GM23338 (cell line): ENCODE data around the gene C1orf56. TPM values are rescaled to one million over a fixed set of nuclear protein-coding genes. Genes with fewer than 3 reads are reported as not detected.
A peak's percentile ranks its signal among the peaks of the same experiment; 100 is the strongest.

ENCODE experiments used
- ATAC-seq: fragments of 200-7000 bp; cut with Tn5 transposase; 3 replicates; pipeline ENCODE4 v1.9.1; 2020
- DNase-seq: peaks from one replicate; pipeline ENCODE4 v3.0.0-alpha.2; 2015; ENCODE audit warnings: low spot score
- H2AFZ ChIP-seq: fragments of 200-600 bp; sonication (generic); 2 replicates; pipeline ENCODE4 v1.8.0; 2016; ENCODE audit warnings: antibody characterized with exemption, mild to moderate bottlenecking, moderate library complexity
- H3F3A ChIP-seq: fragments of 200-600 bp; sonication (generic); replicated peaks from 2 replicates; pipeline ENCODE4 v1.8.0; 2017; ENCODE audit warnings: antibody characterized with exemption, mixed run types, low read depth
- H3K27ac ChIP-seq: fragments of 200-600 bp; sonication (generic); 2 replicates; pipeline ENCODE4 v1.6.1; 2016; ENCODE audit warnings: low read depth
- H3K27me3 ChIP-seq: fragments of 200-600 bp; sonication (generic); 2 replicates; pipeline ENCODE4 v1.8.0; 2016; ENCODE audit warnings: mild to moderate bottlenecking, mixed run types, moderate library complexity; ENCODE audit not compliant: insufficient read depth
- H3K36me3 ChIP-seq: fragments of 200-600 bp; sonication (generic); 2 replicates; pipeline ENCODE4 v1.8.0; 2016; ENCODE audit warnings: mild to moderate bottlenecking; ENCODE audit not compliant: insufficient read depth
- H3K4me1 ChIP-seq: fragments of 200-600 bp; sonication (generic); 2 replicates; pipeline ENCODE4 v1.8.0; 2016; ENCODE audit warnings: mild to moderate bottlenecking, moderate library complexity; ENCODE audit not compliant: insufficient read depth
- H3K4me2 ChIP-seq: fragments of 200-600 bp; sonication (generic); 2 replicates; pipeline ENCODE4 v1.7.1; 2017; ENCODE audit warnings: mixed run types
- H3K4me3 ChIP-seq: fragments of 200-600 bp; sonication (generic); 2 replicates; pipeline ENCODE4 v1.6.1; 2016; ENCODE audit warnings: mixed run types
- H3K79me2 ChIP-seq: fragments of 200-600 bp; sonication (generic); replicated peaks from 2 replicates; pipeline ENCODE4 v1.8.0; 2017; ENCODE audit warnings: mild to moderate bottlenecking; ENCODE audit not compliant: insufficient read depth
- H3K9me2 ChIP-seq: fragments of 200-600 bp; sonication (generic); 2 replicates; pipeline ENCODE4 v1.8.0; 2017; ENCODE audit not compliant: insufficient read depth
- H4K20me1 ChIP-seq: fragments of 200-600 bp; sonication (generic); replicated peaks from 2 replicates; pipeline ENCODE4 v1.8.0; 2017; ENCODE audit warnings: mild to moderate bottlenecking; ENCODE audit not compliant: insufficient read depth
- H3K27ac Mint-ChIP-seq: 2 replicates; pipeline ENCODE4 v1.8.0; 2020; ENCODE audit warnings: inconsistent platforms, mild to moderate bottlenecking, moderate library complexity, mixed read lengths
- H3K27me3 Mint-ChIP-seq: 3 replicates; pipeline ENCODE4 v1.8.0; 2022; ENCODE audit warnings: low read depth, mild to moderate bottlenecking, moderate library complexity, mixed read lengths, inconsistent platforms; ENCODE audit not compliant: insufficient read depth, poor library complexity
- H3K36me3 Mint-ChIP-seq: 3 replicates; pipeline ENCODE4 v1.8.0; 2021; ENCODE audit warnings: low read depth, mild to moderate bottlenecking, inconsistent platforms, moderate library complexity, mixed read lengths
- H3K4me1 Mint-ChIP-seq: 3 replicates; pipeline ENCODE4 v1.8.0; 2020; ENCODE audit warnings: mild to moderate bottlenecking, inconsistent platforms, mixed read lengths
- H3K4me3 Mint-ChIP-seq: 3 replicates; pipeline ENCODE4 v1.8.0; 2021; ENCODE audit warnings: moderate library complexity, mild to moderate bottlenecking, inconsistent platforms, mixed read lengths
- H3K9me3 Mint-ChIP-seq: 3 replicates; pipeline ENCODE4 v1.8.0; 2020; ENCODE audit warnings: moderate library complexity, mild to moderate bottlenecking, inconsistent platforms, mixed read lengths
- CREB1 ChIP-seq: fragments of 250-450 bp; sonication (Bioruptor Pico); IDR thresholded peaks from 2 replicates; pipeline ENCODE4 v1.5.0; 2020; ENCODE audit warnings: low read depth, mild to moderate bottlenecking, moderate library complexity
- ETS1 ChIP-seq: IDR thresholded peaks from 2 replicates; pipeline ENCODE4 v1.6.1; 2016; ENCODE audit warnings: antibody characterized with exemption
- EZH2 ChIP-seq: fragments of 200-600 bp; sonication (generic); IDR thresholded peaks from one replicate; pipeline ENCODE4 v1.8.0; 2017; ENCODE audit warnings: antibody characterized with exemption, mild to moderate bottlenecking, low read depth; ENCODE audit not compliant: unreplicated experiment
- EZH2phosphoT487 ChIP-seq: fragments of 200-600 bp; sonication (generic); IDR thresholded peaks from one replicate; pipeline ENCODE4 v1.8.1; 2018; ENCODE audit warnings: antibody characterized with exemption; ENCODE audit not compliant: unreplicated experiment
- JUNB ChIP-seq: IDR thresholded peaks from one replicate; pipeline ENCODE4 v1.6.1; 2016; ENCODE audit warnings: antibody characterized with exemption; ENCODE audit not compliant: unreplicated experiment
- NANOG ChIP-seq: IDR thresholded peaks from 2 replicates; pipeline ENCODE4 v1.6.1; 2016; ENCODE audit warnings: antibody characterized with exemption, borderline replicate concordance
- POLR2AphosphoS5 ChIP-seq: IDR thresholded peaks from 2 replicates; pipeline ENCODE4 v1.6.1; 2016; ENCODE audit warnings: antibody characterized with exemption, low read depth
- REST ChIP-seq: IDR thresholded peaks from one replicate; pipeline ENCODE4 v1.6.1; 2018; ENCODE audit warnings: antibody characterized with exemption; ENCODE audit not compliant: unreplicated experiment
- ZNF114 ChIP-seq: fragments of 250-450 bp; sonication (Bioruptor Pico); IDR thresholded peaks from 2 replicates; pipeline ENCODE4 v1.5.0; 2020; ENCODE audit warnings: mild to moderate bottlenecking, moderate library complexity
- ZNF331 ChIP-seq: fragments of 250-450 bp; sonication (Bioruptor Pico); IDR thresholded peaks from 2 replicates; pipeline ENCODE4 v1.5.0; 2020; ENCODE audit warnings: low read depth, mild to moderate bottlenecking, moderate library complexity
- polyA plus RNA-seq: library from polyadenylated mRNA; unstranded; fragments of >200 nt; fragmentation: Nextera tagmentation; extraction: Ambion mirVana; gene quantifications from 2 replicates; pipeline ENCODE4 v1.2.1, GENCODE V29; 2016
- total RNA-seq: library from RNA; depleted of rRNA; stranded (reverse); fragments of >200 nt; shearing (Covaris generic); gene quantifications from 2 replicates; pipeline ENCODE4 v1.2.3, GENCODE V29; 2014
- TF ChIP-seq, protein P1 (sequence below): fragments of 250-450 bp; sonication (Bioruptor Pico); IDR thresholded peaks from 2 replicates; pipeline ENCODE4 v1.5.0; 2020; ENCODE audit warnings: mild to moderate bottlenecking, moderate library complexity

The C1orf56 gene
- total and polyA plus RNA-seq, 2 experiments from 2014 or later: 3.9 to 27.8 TPM

- TF ChIP-seq, protein P1, sequence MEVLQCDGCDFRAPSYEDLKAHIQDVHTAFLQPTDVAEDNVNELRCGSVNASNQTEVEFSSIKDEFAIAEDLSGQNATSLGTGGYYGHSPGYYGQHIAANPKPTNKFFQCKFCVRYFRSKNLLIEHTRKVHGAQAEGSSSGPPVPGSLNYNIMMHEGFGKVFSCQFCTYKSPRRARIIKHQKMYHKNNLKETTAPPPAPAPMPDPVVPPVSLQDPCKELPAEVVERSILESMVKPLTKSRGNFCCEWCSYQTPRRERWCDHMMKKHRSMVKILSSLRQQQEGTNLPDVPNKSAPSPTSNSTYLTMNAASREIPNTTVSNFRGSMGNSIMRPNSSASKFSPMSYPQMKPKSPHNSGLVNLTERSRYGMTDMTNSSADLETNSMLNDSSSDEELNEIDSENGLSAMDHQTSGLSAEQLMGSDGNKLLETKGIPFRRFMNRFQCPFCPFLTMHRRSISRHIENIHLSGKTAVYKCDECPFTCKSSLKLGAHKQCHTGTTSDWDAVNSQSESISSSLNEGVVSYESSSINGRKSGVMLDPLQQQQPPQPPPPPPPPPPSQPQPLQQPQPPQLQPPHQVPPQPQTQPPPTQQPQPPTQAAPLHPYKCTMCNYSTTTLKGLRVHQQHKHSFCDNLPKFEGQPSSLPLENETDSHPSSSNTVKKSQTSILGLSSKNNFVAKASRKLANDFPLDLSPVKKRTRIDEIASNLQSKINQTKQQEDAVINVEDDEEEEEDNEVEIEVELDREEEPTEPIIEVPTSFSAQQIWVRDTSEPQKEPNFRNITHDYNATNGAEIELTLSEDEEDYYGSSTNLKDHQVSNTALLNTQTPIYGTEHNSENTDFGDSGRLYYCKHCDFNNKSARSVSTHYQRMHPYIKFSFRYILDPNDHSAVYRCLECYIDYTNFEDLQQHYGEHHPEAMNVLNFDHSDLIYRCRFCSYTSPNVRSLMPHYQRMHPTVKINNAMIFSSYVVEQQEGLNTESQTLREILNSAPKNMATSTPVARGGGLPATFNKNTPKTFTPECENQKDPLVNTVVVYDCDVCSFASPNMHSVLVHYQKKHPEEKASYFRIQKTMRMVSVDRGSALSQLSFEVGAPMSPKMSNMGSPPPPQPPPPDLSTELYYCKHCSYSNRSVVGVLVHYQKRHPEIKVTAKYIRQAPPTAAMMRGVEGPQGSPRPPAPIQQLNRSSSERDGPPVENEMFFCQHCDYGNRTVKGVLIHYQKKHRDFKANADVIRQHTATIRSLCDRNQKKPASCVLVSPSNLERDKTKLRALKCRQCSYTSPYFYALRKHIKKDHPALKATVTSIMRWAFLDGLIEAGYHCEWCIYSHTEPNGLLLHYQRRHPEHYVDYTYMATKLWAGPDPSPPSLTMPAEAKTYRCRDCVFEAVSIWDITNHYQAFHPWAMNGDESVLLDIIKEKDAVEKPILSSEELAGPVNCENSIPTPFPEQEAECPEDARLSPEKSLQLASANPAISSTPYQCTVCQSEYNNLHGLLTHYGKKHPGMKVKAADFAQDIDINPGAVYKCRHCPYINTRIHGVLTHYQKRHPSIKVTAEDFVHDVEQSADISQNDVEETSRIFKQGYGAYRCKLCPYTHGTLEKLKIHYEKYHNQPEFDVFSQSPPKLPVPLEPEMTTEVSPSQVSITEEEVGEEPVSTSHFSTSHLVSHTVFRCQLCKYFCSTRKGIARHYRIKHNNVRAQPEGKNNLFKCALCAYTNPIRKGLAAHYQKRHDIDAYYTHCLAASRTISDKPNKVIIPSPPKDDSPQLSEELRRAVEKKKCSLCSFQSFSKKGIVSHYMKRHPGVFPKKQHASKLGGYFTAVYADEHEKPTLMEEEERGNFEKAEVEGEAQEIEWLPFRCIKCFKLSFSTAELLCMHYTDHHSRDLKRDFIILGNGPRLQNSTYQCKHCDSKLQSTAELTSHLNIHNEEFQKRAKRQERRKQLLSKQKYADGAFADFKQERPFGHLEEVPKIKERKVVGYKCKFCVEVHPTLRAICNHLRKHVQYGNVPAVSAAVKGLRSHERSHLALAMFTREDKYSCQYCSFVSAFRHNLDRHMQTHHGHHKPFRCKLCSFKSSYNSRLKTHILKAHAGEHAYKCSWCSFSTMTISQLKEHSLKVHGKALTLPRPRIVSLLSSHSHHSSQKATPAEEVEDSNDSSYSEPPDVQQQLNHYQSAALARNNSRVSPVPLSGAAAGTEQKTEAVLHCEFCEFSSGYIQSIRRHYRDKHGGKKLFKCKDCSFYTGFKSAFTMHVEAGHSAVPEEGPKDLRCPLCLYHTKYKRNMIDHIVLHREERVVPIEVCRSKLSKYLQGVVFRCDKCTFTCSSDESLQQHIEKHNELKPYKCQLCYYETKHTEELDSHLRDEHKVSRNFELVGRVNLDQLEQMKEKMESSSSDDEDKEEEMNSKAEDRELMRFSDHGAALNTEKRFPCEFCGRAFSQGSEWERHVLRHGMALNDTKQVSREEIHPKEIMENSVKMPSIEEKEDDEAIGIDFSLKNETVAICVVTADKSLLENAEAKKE (CRISPR knock-in tag): no peak
- no peak for TF ChIP-seq ETS1
- TF ChIP-seq EZH2: no peak
- no peak for TF ChIP-seq ZNF331 (CRISPR knock-in tag)
- no peak for TF ChIP-seq JUNB
These were observed 17.6 kb downstream of the C1orf56 start (continued) for GRCh38 chr1:151065089-151065645.

DNA sequence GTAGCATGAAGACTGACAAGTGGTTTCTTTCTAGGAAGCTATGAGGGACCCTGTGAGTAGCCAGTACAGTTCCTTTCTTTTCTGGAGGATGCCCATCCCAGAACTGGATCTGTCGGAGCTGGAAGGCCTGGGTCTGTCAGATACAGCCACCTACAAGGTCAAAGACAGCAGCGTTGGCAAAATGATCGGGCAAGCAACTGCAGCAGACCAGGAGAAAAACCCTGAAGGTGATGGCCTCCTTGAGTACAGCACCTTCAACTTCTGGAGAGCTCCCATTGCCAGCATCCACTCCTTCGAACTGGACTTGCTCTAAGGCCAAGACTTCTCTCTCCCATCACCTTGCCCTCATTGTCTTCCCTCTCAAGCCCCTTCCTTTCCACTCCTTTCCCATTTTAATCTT, 19.6 kb downstream of the C1orf56 start:
- H3K9me2 ChIP-seq: no peaks in the 10 kb centered on the region
- no peaks in the 10 kb centered on the region for H3K27me3 ChIP-seq
- no peak overlapping the region for H3K27ac Mint-ChIP-seq
- H3K4me3 ChIP-seq: no peak overlapping the region
- 0 out of 2 replicates have a peak overlapping the region, but pooled peaks have one; percentile 76 for H3K27ac ChIP-seq
- H3K4me1 ChIP-seq: peaks cover 8% of the 10 kb centered on the region; the same call in 1 of the 2 replicates
- H3K79me2 ChIP-seq: peaks cover 40% of the 10 kb centered on the region
- H3K27me3 Mint-ChIP-seq: peaks cover 13% of the 10 kb centered on the region
- TF ChIP-seq ZNF114 (CRISPR knock-in tag): no peak
- no peak for TF ChIP-seq ETS1
- TF ChIP-seq EZH2: no peak
- TF ChIP-seq JUNB: no peak
- TF ChIP-seq REST: no peak
- no peak for TF ChIP-seq EZH2phosphoT487
- no peak for TF ChIP-seq ZNF331 (CRISPR knock-in tag)
- no peak for TF ChIP-seq CREB1 (CRISPR knock-in tag)
- TF ChIP-seq POLR2AphosphoS5: no peak
- no peak for TF ChIP-seq NANOG
- peaks cover 28% of the 10 kb centered on the region for H3F3A ChIP-seq
- no peak for DNase-seq
- H3K4me3 Mint-ChIP-seq: no peak overlapping the region; the same call in 2 of the 3 replicates
- peaks cover 20% of the 10 kb centered on the region for H3K4me1 Mint-ChIP-seq
- H3K4me2 ChIP-seq: no peak overlapping the region
- peaks cover 34% of the 10 kb centered on the region for H3K36me3 Mint-ChIP-seq
- no peaks in the 10 kb centered on the region for H3K9me3 Mint-ChIP-seq
- H4K20me1 ChIP-seq: no peaks in the 10 kb centered on the region
- ATAC-seq: no peak
- no peaks in the 10 kb centered on the region for H3K36me3 ChIP-seq
- no peak overlapping the region for H2AFZ ChIP-seq
